Activated CD4-positive, alpha-beta memory T cell treated with anti-CD3 and anti-CD28 coated beads for 36 hours (primary cell): ENCODE measurements around the gene CNPY1. TPM values are rescaled to one million over a fixed set of nuclear protein-coding genes. Genes with fewer than 3 reads are reported as not detected.

ENCODE experiments used
- CTCF ChIA-PET: fragments of 350-600 bp; sonication (Branson Sonifier 250); formaldehyde crosslinking; loops from one replicate; lab custom pipeline; 2021; ENCODE audit warnings: antibody characterized with exemption, inconsistent platforms; lab: Charles Lee
- POLR2A ChIA-PET: fragments of 350-600 bp; sonication (Branson Sonifier 250); formaldehyde crosslinking; loops from one replicate; lab custom pipeline; 2021; ENCODE audit warnings: antibody characterized with exemption; lab: Charles Lee
- DNase-seq: peaks from one replicate; pipeline ENCODE4 v3.0.0-alpha.2; 2020
- H3K27ac Mint-ChIP-seq: one replicate; pipeline ENCODE4 v1.8.0; 2021; ENCODE audit warnings: mixed read lengths
- H3K27me3 Mint-ChIP-seq: one replicate; pipeline ENCODE4 v1.8.0; 2021; ENCODE audit warnings: mixed read lengths
- H3K36me3 Mint-ChIP-seq: one replicate; pipeline ENCODE4 v1.8.0; 2021; ENCODE audit warnings: mixed read lengths
- H3K4me1 Mint-ChIP-seq: one replicate; pipeline ENCODE4 v1.8.0; 2021; ENCODE audit warnings: low read depth, mixed read lengths
- H3K4me3 Mint-ChIP-seq: one replicate; pipeline ENCODE4 v1.8.0; 2021; ENCODE audit warnings: mild to moderate bottlenecking, mixed read lengths
- H3K9me3 Mint-ChIP-seq: one replicate; pipeline ENCODE4 v1.8.0; 2021; ENCODE audit warnings: mixed read lengths
- intact Hi-C: fragments of 100-400 bp; cut with micrococcal nuclease; formaldehyde crosslinking; loops from one replicate; pipeline ENCODE4 v1.15.1; 2023
- total RNA-seq, 2 experiments: library from RNA; stranded (reverse); gene quantifications; one replicate each; pipeline ENCODE4 v1.2.3, GENCODE V29; 2021

CNPY1 gene
- total RNA-seq, 2 experiments from 2014 or later, result not detected

GRCh38 chr7:155550916-155551315, 4.6 kb upstream of the CNPY1 start:
- CTCF ChIA-PET, result interaction anchor here (1.4 kb wide), 1 partner anchor 48 kb away, joined by 4 read pairs; no protein-coding TSS in a partner anchor

GRCh38 chr7:155549226-155549625, 2.9 kb upstream of the CNPY1 start:
- DNase-seq, result no peak
- ChIA-PET CTCF (no interaction called here), POLR2A (no interaction called here)
- intact Hi-C loops, result no loop called here
- no peak overlapping the region for H3K4me3 Mint-ChIP-seq
- no peaks in the 10 kb centered on the region for H3K9me3 Mint-ChIP-seq
- H3K27me3 Mint-ChIP-seq, result no peaks in the 10 kb centered on the region
- H3K27ac Mint-ChIP-seq, result no peak overlapping the region
- no peaks in the 10 kb centered on the region for H3K36me3 Mint-ChIP-seq
- no peaks in the 10 kb centered on the region for H3K4me1 Mint-ChIP-seq

More at GRCh38 chr7:155550916-155551315, 4.6 kb upstream of the CNPY1 start:
- Mint-ChIP-seq H3K9me3 (no peaks in the 10 kb centered on the region), H3K4me3 (no peak overlapping the region), H3K4me1 (no peaks in the 10 kb centered on the region), H3K27ac (no peak overlapping the region), H3K27me3 (no peaks in the 10 kb centered on the region), H3K36me3 (no peaks in the 10 kb centered on the region)
- POLR2A ChIA-PET, result interaction anchor here (0.7 kb wide), 1 partner anchor 628 kb away, joined by 3 read pairs; no protein-coding TSS in a partner anchor
- no peak for DNase-seq
- intact Hi-C loops, result no loop called here

DNA sequence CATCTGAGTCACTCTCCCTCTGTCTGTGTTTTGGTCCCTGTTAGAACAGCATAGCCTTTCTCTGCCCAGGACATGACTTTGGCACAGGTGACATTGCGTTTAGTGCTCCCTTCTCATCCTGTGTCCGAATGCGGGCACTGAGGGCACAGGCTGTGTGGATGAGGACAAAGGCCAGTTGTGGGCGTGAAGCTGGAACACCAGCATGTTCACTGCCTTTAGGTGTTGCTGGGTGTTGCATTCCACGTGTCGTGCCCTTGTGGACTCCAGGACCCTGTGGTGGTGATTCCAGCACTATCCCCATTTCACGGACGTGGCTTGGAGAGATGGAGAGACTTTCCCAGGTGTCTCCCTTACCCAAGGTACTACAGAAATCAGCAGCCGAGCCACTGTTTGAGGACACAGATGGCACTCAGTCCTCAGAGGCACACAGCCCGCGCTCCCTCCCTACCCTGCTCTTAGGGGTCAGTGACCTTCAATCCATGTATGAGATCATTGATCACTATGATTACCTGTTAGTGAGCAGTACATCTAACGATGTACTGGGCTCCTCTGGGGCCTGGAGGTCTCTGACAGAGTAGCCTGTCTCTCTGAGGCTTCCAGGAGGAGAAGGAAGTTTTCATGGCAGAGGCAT, 917 bp upstream of the CNPY1 start:
- POLR2A ChIA-PET, result no interaction called here
- intact Hi-C loops, result no loop called here

GRCh38 chr7:155545348-155545747, 1.0 kb downstream of the CNPY1 start:
- H3K36me3 Mint-ChIP-seq, result no peaks in the 10 kb centered on the region
- no peaks in the 10 kb centered on the region for H3K4me1 Mint-ChIP-seq
- H3K27ac Mint-ChIP-seq, result no peak overlapping the region
- POLR2A ChIA-PET, result no interaction called here
- CTCF ChIA-PET, result interaction anchor here (0.9 to 1.4 kb wide), 2 partner anchors 166 to 618 kb away, joined by 3 read pairs; no protein-coding TSS in a partner anchor
- DNase-seq, result no peak
- H3K27me3 Mint-ChIP-seq, result peaks cover 2% of the 10 kb centered on the region
- H3K4me3 Mint-ChIP-seq, result no peak overlapping the region
- H3K9me3 Mint-ChIP-seq, result no peaks in the 10 kb centered on the region
- intact Hi-C loops, result no loop called here

More for the DNA sequence above, 917 bp upstream of the CNPY1 start:
- Mint-ChIP-seq H3K9me3 (no peaks in the 10 kb centered on the region), H3K4me1 (no peaks in the 10 kb centered on the region), H3K27me3 (no peaks in the 10 kb centered on the region), H3K36me3 (no peaks in the 10 kb centered on the region), H3K4me3 (no peak overlapping the region), H3K27ac (no peak overlapping the region)
- DNase-seq, result no peak
- CTCF ChIA-PET, result no interaction called here

GRCh38 chr7:155544485-155544884, 1.9 kb downstream of the CNPY1 start:
- no peaks in the 10 kb centered on the region for H3K4me1 Mint-ChIP-seq
- peaks cover 4% of the 10 kb centered on the region for H3K27me3 Mint-ChIP-seq
- no peak overlapping the region for H3K27ac Mint-ChIP-seq
- intact Hi-C loops, result no loop called here
- ChIA-PET POLR2A (no interaction called here), CTCF (interaction anchor here (0.7 to 0.9 kb wide), 2 partner anchors 140 to 617 kb away, joined by 3 read pairs; no protein-coding TSS in a partner anchor)
- no peaks in the 10 kb centered on the region for H3K36me3 Mint-ChIP-seq
- no peaks in the 10 kb centered on the region for H3K9me3 Mint-ChIP-seq
- H3K4me3 Mint-ChIP-seq, result no peak overlapping the region
- DNase-seq, result no peak

GRCh38 chr7:155543926-155544325, 2.4 kb downstream of the CNPY1 start:
- H3K9me3 Mint-ChIP-seq, result no peaks in the 10 kb centered on the region
- H3K4me3 Mint-ChIP-seq, result no peak overlapping the region
- H3K27ac Mint-ChIP-seq, result no peak overlapping the region
- CTCF ChIA-PET, result interaction anchor here (0.7 to 1.6 kb wide), 2 partner anchors 55 to 140 kb away, joined by 3 to 4 read pairs; no protein-coding TSS in a partner anchor
- no peaks in the 10 kb centered on the region for H3K4me1 Mint-ChIP-seq
- peaks cover 6% of the 10 kb centered on the region for H3K27me3 Mint-ChIP-seq
- DNase-seq, result no peak
- intact Hi-C loops, result no loop called here
- H3K36me3 Mint-ChIP-seq, result no peaks in the 10 kb centered on the region
- POLR2A ChIA-PET, result no interaction called here

GRCh38 chr7:155543011-155543876, 3.1 kb downstream of the CNPY1 start:
- intact Hi-C loops, result no loop called here
- H3K36me3 Mint-ChIP-seq, result no peaks in the 10 kb centered on the region
- H3K9me3 Mint-ChIP-seq, result no peaks in the 10 kb centered on the region
- CTCF ChIA-PET, result interaction anchor here (1.6 kb wide), 1 partner anchor 56 kb away, joined by 4 read pairs; no protein-coding TSS in a partner anchor
- H3K4me3 Mint-ChIP-seq, result no peak overlapping the region
- no peak for DNase-seq
- no peak overlapping the region for H3K27ac Mint-ChIP-seq
- POLR2A ChIA-PET, result no interaction called here
- peaks cover 6% of the 10 kb centered on the region for H3K27me3 Mint-ChIP-seq
- no peaks in the 10 kb centered on the region for H3K4me1 Mint-ChIP-seq

GRCh38 chr7:155541986-155542675, 4.2 kb downstream of the CNPY1 start:
- POLR2A ChIA-PET, result no interaction called here
- intact Hi-C loops, result no loop called here
- Mint-ChIP-seq H3K36me3 (no peaks in the 10 kb centered on the region), H3K27me3 (peaks cover 6% of the 10 kb centered on the region), H3K4me3 (no peak overlapping the region), H3K9me3 (no peaks in the 10 kb centered on the region), H3K27ac (no peak overlapping the region), H3K4me1 (no peaks in the 10 kb centered on the region)
- no peak for DNase-seq
- CTCF ChIA-PET, result no interaction called here

- no peaks in the 10 kb centered on the region for H3K9me3 Mint-ChIP-seq
- H3K27ac Mint-ChIP-seq, result no peak overlapping the region
- intact Hi-C loops, result no loop called here
- H3K27me3 Mint-ChIP-seq, result peaks cover 18% of the 10 kb centered on the region
- H3K4me1 Mint-ChIP-seq, result no peaks in the 10 kb centered on the region
- no peaks in the 10 kb centered on the region for H3K36me3 Mint-ChIP-seq
- ChIA-PET POLR2A (no interaction called here), CTCF (interaction anchor here (1.0 kb wide), 1 partner anchor 162 kb away, joined by 3 read pairs; no protein-coding TSS in a partner anchor)
- H3K4me3 Mint-ChIP-seq, result no peak overlapping the region
- no peak for DNase-seq
These were observed 5.8 kb downstream of the CNPY1 start for GRCh38 chr7:155540553-155540952.

DNA sequence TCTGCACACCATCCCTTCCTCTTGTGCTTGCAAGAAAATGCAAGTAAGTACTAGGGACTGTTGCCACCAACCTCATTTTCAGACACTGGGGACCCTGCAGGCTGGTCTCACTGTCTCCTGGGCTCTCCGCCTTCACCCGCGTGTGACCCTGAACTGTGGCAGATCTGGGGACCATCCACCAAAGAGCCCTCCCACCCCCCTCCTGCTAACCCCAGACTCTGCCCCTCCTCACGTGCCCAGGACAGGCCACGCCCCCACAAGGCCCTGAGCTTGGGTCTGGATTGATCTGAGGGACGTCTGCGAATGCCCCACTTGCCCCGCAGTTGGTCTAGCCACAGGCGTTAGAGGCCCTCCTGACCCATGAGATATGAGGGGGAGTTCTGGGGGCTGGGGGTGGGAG, 8.1 kb downstream of the CNPY1 start:
- CTCF ChIA-PET, result no interaction called here
- POLR2A ChIA-PET, result no interaction called here
- Mint-ChIP-seq H3K36me3 (no peaks in the 10 kb centered on the region), H3K4me3 (no peak overlapping the region), H3K27me3 (peaks cover 38% of the 10 kb centered on the region), H3K9me3 (no peaks in the 10 kb centered on the region), H3K4me1 (peaks cover 6% of the 10 kb centered on the region), H3K27ac (no peak overlapping the region)
- no peak for DNase-seq
- intact Hi-C loops, result no loop called here

GRCh38 chr7:155536451-155536850, 9.9 kb downstream of the CNPY1 start:
- Mint-ChIP-seq H3K27ac (no peak overlapping the region), H3K4me3 (no peak overlapping the region), H3K27me3 (peaks cover 51% of the 10 kb centered on the region), H3K36me3 (no peaks in the 10 kb centered on the region), H3K9me3 (no peaks in the 10 kb centered on the region), H3K4me1 (peaks cover 13% of the 10 kb centered on the region)
- intact Hi-C loops, result no loop called here
- no peak for DNase-seq
- ChIA-PET POLR2A (no interaction called here), CTCF (no interaction called here)

- Mint-ChIP-seq H3K4me3 (no peak overlapping the region), H3K27ac (no peak overlapping the region), H3K4me1 (peaks cover 13% of the 10 kb centered on the region), H3K27me3 (peaks cover 65% of the 10 kb centered on the region), H3K9me3 (no peaks in the 10 kb centered on the region), H3K36me3 (no peaks in the 10 kb centered on the region)
- ChIA-PET POLR2A (no interaction called here), CTCF (interaction anchor here (1.6 to 3.1 kb wide), 2 partner anchors 83 to 155 kb away, joined by 4 to 17 read pairs; no protein-coding TSS in a partner anchor)
- DNase-seq, result no peak
- intact Hi-C loops, result loop anchor here (1.0 kb wide), 1 partner anchor 154 kb away; no protein-coding TSS in a partner anchor
These were observed 11.7 kb downstream of the CNPY1 start for GRCh38 chr7:155534691-155535090.
